GM12878 (cell line): ENCODE data around the gene SMTNL1. TPM values are rescaled to one million over a fixed set of nuclear protein-coding genes. Genes with fewer than 3 reads are reported as not detected.

ENCODE experiments used
- ATAC-seq: fragments of 200-7000 bp; cut with Tn5 transposase; 3 replicates; pipeline ENCODE4 v1.9.1; 2020; ENCODE audit warnings: mild to moderate bottlenecking, moderate library complexity
- BruUV-seq: library from RNA; stranded (reverse); fragments of 400-500 nt; replicated peaks from 2 replicates; lab custom pipeline; 2021; lab: Mats Ljungman, UMichigan
- CTCF ChIA-PET: fragments of 300-600 bp; sonication (Branson Sonifier 250); formaldehyde crosslinking; extraction: SDS; loops from one replicate; lab custom pipeline; 2021; ENCODE audit warnings: inconsistent platforms; lab: Yijun Ruan, JAX
- POLR2A ChIA-PET: fragments of 350-600 bp; formaldehyde crosslinking; extraction: SDS; loops from one replicate; lab custom pipeline; 2021; ENCODE audit warnings: inconsistent platforms; lab: Charles Lee
- RAD21 ChIA-PET: fragments of 300-600 bp; sonication (Branson Sonifier 250); formaldehyde crosslinking; loops from one replicate; lab custom pipeline; 2023; ENCODE audit warnings: antibody characterized with exemption; ENCODE audit not compliant: unreplicated experiment; lab: Charles Lee
- SMC1A ChIA-PET: fragments of 300-600 bp; sonication (Branson Sonifier 250); formaldehyde crosslinking; loops from one replicate; lab custom pipeline; 2023; ENCODE audit not compliant: unreplicated experiment, uncharacterized antibody; lab: Charles Lee
- DNase-seq: peaks from one replicate; pipeline ENCODE4 v3.0.0-alpha.2; 2011; ENCODE audit warnings: low read depth, low spot score
- FAIRE-seq: peaks from 3 replicates; lab custom pipeline; 2011; peaks lifted over from hg19 to GRCh38; lab: Jason Lieb, UNC
- H2AFZ ChIP-seq: 2 replicates; pipeline ENCODE4 v1.6.0; 2011; ENCODE audit warnings: low read depth, low read length, control low read depth; ENCODE audit not compliant: control insufficient read depth
- H3K27ac ChIP-seq: 2 replicates; pipeline ENCODE4 v1.5.1; 2011; ENCODE audit warnings: control low read depth; ENCODE audit not compliant: control insufficient read depth, insufficient read depth
- H3K27me3 ChIP-seq, 2 experiments: replicated peaks in 1 of 2; 2 replicates each; pipeline versions ENCODE4 v1.6.0 to v1.6.1; 2011; ENCODE audit warnings: low read length in 1 of 2; ENCODE audit not compliant: control insufficient read depth in 2 of 2, insufficient read depth in 2 of 2
- H3K36me3 ChIP-seq, 2 experiments: 2 replicates each; pipeline ENCODE4 v1.5.1; 2011; ENCODE audit warnings: low read length in 1 of 2; ENCODE audit not compliant: control insufficient read depth in 2 of 2, insufficient read depth in 2 of 2
- H3K4me1 ChIP-seq: 2 replicates; pipeline ENCODE4 v1.6.1; 2011; ENCODE audit warnings: mild to moderate bottlenecking, low read length, moderate library complexity, mixed read lengths; ENCODE audit not compliant: control insufficient read depth, insufficient read depth
- H3K4me2 ChIP-seq: 2 replicates; pipeline ENCODE4 v1.6.0; 2011; ENCODE audit warnings: control low read depth; ENCODE audit not compliant: control insufficient read depth, insufficient read depth
- H3K4me3 ChIP-seq: fragments of 200-600 bp; sonication (generic); 2 replicates; pipeline ENCODE4 v1.5.1; 2016
- H3K79me2 ChIP-seq: 2 replicates; pipeline ENCODE4 v1.6.0; 2011; ENCODE audit warnings: low read length; ENCODE audit not compliant: control insufficient read depth, insufficient read depth
- H3K9ac ChIP-seq: 2 replicates; pipeline ENCODE4 v1.8.0; 2011; ENCODE audit warnings: low read length, control low read depth, mixed read lengths; ENCODE audit not compliant: control insufficient read depth, insufficient read depth
- H3K9me3 ChIP-seq: replicated peaks from 3 replicates; pipeline ENCODE4 v1.5.1; 2011; ENCODE audit warnings: mild to moderate bottlenecking, low read length; ENCODE audit not compliant: control insufficient read depth, insufficient read depth
- H4K20me1 ChIP-seq: 2 replicates; pipeline ENCODE4 v1.6.0; 2011; ENCODE audit not compliant: control insufficient read depth, insufficient read depth
- BRCA1 ChIP-seq: IDR thresholded peaks from 2 replicates; pipeline ENCODE4 v1.6.1; 2011; ENCODE audit warnings: low read depth, low read length, improper control_type of control experiment
- FOS ChIP-seq: IDR thresholded peaks from 3 replicates; pipeline ENCODE4 v1.6.1; 2011; ENCODE audit warnings: borderline replicate concordance; ENCODE audit not compliant: insufficient read length; ENCODE audit errors: extremely low read depth
- IRF4 ChIP-seq: IDR thresholded peaks from 2 replicates; pipeline ENCODE4 v1.6.1; 2011; ENCODE audit warnings: low read depth, low read length
- MYB ChIP-seq: fragments of 150-350 bp; IDR thresholded peaks from 2 replicates; pipeline ENCODE4 v1.6.1; 2014; ENCODE audit warnings: mild to moderate bottlenecking, low read depth, low read length, borderline replicate concordance
- RAD21 ChIP-seq: IDR thresholded peaks from 2 replicates; pipeline ENCODE4 v1.6.1; 2011; ENCODE audit warnings: mild to moderate bottlenecking, low read depth, low read length, moderate library complexity; ENCODE audit not compliant: insufficient read depth
- RELA ChIP-seq: fragments of 450-650 bp; IDR thresholded peaks from 2 replicates; pipeline ENCODE4 v1.8.0; 2014; ENCODE audit warnings: borderline replicate concordance; ENCODE audit not compliant: partially characterized antibody
- STAT1 ChIP-seq: fragments of 450-650 bp; conservative IDR thresholded peaks from 2 replicates; pipeline ENCODE4 v1.6.1; 2014; ENCODE audit warnings: antibody characterized with exemption, mild to moderate bottlenecking
- SUPT20H ChIP-seq: IDR thresholded peaks from 2 replicates; pipeline ENCODE4 v1.6.1; 2011; ENCODE audit warnings: low read depth, mild to moderate bottlenecking, low read length, moderate library complexity, borderline replicate concordance; ENCODE audit not compliant: control insufficient read depth
- ZNF207 ChIP-seq: fragments of 450-650 bp; IDR thresholded peaks from 2 replicates; pipeline ENCODE4 v1.6.1; 2014; ENCODE audit warnings: antibody characterized with exemption, mild to moderate bottlenecking, borderline replicate concordance
- ZNF217 ChIP-seq: fragments of 450-650 bp; IDR thresholded peaks from 2 replicates; pipeline ENCODE4 v1.6.1; 2017; ENCODE audit warnings: antibody characterized with exemption, mild to moderate bottlenecking
- WGBS: methylation state at CpG from one replicate; pipeline ENCODE4 v1.1.6; 2016; ENCODE audit warnings: low lambda C conversion rate; ENCODE audit not compliant: insufficient replicate concordance, insufficient coverage; ENCODE audit errors: missing lambda C conversion rate; 5-methylcytosine and 5-hydroxymethylcytosine counted together
- in situ Hi-C: fragments of 300-500 bp; cut with MboI; formaldehyde crosslinking; loops from 9 replicates; pipeline ENCODE4 v1.14.3; 2018; ENCODE audit warnings: mixed read lengths
- intact Hi-C: fragments of 100-400 bp; cut with micrococcal nuclease; formaldehyde crosslinking; loops from one replicate; pipeline ENCODE4 v1.14.2; 2022; ENCODE audit not compliant: unreplicated experiment
- polyA plus RNA-seq, 11 experiments: library from polyadenylated mRNA; depleted of rRNA in 4 of 11; unstranded in 6 of 11; stranded (reverse) in 5 of 11; fragments of >200 nt; fragmentation: Nextera tagmentation in 4 of 11; fragmentation: Illumina TruSeq in 1 of 11; extraction: Ambion mirVana in 4 of 11; extraction: Trizol in 1 of 11; gene quantifications; 1 replicate in 1 of 11; 2 replicates in 10 of 11; pipeline versions ENCODE4 v1.2.1 to v1.2.3, GENCODE V29; 2011 to 2016; ENCODE audit warnings: inconsistent platforms in 2 of 11, missing spikeins in 2 of 11, low read depth in 1 of 11
- total RNA-seq, 4 experiments: library from RNA; depleted of rRNA in 3 of 4; stranded (reverse); fragments of >200 nt in 3 of 4; fragmentation: Illumina TruSeq in 1 of 4; extraction: Trizol in 1 of 4; gene quantifications; 2 replicates each; pipeline versions ENCODE4 v1.2.1 to v1.2.3, GENCODE V29; 2013 to 2021
- TF ChIP-seq, protein P1 (sequence below): IDR thresholded peaks from 2 replicates; pipeline ENCODE4 v1.6.1; 2012; ENCODE audit warnings: improper control_type of control experiment, low read depth, low read length; ENCODE audit not compliant: insufficient replicate concordance
- TF ChIP-seq, protein P2 (sequence below): IDR thresholded peaks from 2 replicates; pipeline ENCODE4 v1.6.1; 2012; ENCODE audit warnings: low read depth, low read length, improper control_type of control experiment

Gene SMTNL1
- total and polyA plus RNA-seq, 10 of the 15 experiments (the other 5 are each of a cell fraction or from before 2014, with no cell fraction given) = 0.06 to 0.17 (median 0.10) TPM; not detected in 7

DNA sequence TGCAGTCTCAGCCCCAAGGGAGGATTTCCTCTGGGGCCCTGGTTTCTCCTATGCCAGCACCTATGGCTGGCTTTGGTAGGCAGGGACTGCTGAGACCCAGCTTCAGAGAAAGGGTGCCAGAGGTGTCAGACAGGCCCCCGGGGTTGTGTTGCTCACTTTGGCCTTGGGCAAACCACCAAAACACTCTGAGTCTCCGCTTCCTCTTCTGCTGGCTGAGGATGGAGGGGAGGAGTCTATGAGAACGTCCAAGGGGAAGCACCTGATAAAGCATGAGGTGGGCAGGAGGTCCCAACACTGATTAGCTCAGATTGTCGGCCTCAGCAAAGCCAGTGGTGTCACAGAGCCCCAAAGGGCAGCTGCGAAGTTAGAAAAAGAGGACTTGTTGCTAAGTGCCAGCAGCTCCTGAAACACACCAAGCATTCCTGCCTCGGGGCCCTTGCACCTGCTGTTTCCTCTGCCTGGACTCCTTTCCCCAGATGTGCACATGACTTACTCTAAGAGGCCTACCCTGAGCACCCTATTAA, 10.5 kb downstream of the SMTNL1 start (continued):
- TF ChIP-seq, protein P1, sequence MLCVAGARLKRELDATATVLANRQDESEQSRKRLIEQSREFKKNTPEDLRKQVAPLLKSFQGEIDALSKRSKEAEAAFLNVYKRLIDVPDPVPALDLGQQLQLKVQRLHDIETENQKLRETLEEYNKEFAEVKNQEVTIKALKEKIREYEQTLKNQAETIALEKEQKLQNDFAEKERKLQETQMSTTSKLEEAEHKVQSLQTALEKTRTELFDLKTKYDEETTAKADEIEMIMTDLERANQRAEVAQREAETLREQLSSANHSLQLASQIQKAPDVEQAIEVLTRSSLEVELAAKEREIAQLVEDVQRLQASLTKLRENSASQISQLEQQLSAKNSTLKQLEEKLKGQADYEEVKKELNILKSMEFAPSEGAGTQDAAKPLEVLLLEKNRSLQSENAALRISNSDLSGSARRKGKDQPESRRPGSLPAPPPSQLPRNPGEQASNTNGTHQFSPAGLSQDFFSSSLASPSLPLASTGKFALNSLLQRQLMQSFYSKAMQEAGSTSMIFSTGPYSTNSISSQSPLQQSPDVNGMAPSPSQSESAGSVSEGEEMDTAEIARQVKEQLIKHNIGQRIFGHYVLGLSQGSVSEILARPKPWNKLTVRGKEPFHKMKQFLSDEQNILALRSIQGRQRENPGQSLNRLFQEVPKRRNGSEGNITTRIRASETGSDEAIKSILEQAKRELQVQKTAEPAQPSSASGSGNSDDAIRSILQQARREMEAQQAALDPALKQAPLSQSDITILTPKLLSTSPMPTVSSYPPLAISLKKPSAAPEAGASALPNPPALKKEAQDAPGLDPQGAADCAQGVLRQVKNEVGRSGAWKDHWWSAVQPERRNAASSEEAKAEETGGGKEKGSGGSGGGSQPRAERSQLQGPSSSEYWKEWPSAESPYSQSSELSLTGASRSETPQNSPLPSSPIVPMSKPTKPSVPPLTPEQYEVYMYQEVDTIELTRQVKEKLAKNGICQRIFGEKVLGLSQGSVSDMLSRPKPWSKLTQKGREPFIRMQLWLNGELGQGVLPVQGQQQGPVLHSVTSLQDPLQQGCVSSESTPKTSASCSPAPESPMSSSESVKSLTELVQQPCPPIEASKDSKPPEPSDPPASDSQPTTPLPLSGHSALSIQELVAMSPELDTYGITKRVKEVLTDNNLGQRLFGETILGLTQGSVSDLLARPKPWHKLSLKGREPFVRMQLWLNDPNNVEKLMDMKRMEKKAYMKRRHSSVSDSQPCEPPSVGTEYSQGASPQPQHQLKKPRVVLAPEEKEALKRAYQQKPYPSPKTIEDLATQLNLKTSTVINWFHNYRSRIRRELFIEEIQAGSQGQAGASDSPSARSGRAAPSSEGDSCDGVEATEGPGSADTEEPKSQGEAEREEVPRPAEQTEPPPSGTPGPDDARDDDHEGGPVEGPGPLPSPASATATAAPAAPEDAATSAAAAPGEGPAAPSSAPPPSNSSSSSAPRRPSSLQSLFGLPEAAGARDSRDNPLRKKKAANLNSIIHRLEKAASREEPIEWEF = no peak

DNA sequence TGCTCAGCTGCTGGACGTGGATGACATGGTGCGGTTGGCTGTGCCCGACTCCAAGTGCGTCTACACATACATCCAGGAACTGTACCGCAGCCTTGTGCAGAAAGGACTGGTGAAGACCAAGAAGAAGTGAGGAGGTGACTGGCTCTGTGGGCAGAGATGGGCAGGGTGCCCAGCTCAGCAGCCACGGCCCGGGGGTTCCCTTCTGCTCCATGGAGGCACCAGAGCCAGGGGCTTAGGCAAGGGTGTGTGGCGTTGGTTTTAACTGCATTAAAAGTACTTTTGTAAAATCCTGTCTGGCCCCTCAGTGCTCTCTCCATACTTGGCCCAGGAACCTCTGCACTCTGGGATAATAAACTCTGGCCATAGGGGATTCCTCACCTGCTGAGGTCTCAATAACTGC, 12.6 kb downstream of the SMTNL1 start:
- no peak for DNase-seq
- in situ Hi-C loops = no loop called here
- TF ChIP-seq BRCA1 (no peak), SUPT20H (no peak), ZNF207 (no peak), ZNF217 (no peak), RAD21 (no peak), RELA (no peak), STAT1 (no peak), IRF4 (no peak), MYB (no peak), FOS (no peak)
- TF ChIP-seq, protein P2, sequence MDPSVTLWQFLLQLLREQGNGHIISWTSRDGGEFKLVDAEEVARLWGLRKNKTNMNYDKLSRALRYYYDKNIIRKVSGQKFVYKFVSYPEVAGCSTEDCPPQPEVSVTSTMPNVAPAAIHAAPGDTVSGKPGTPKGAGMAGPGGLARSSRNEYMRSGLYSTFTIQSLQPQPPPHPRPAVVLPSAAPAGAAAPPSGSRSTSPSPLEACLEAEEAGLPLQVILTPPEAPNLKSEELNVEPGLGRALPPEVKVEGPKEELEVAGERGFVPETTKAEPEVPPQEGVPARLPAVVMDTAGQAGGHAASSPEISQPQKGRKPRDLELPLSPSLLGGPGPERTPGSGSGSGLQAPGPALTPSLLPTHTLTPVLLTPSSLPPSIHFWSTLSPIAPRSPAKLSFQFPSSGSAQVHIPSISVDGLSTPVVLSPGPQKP = no peak
- TF ChIP-seq, all 136 proteins: peak for 0
- no peak for FAIRE-seq
- no TSS peak for BruUV-seq
- Histone ChIP-seq H3K9me3 (no peaks in the 10 kb centered on the region), H3K9ac (no peak overlapping the region), H3K4me2 (no peak overlapping the region), H3K27me3 (no peaks in the 10 kb centered on the region), H3K36me3 (peaks cover 28 to 32% of the 10 kb centered on the region in 2 experiments), H3K4me1 (peaks cover 15% of the 10 kb centered on the region), H2AFZ (no peak overlapping the region), H3K27ac (no peak overlapping the region), H3K4me3 (no peak overlapping the region), H4K20me1 (no peaks in the 10 kb centered on the region), H3K79me2 (no peaks in the 10 kb centered on the region)
- intact Hi-C loops = no loop called here
- SMC1A ChIA-PET = interaction anchor here (1.0 to 1.2 kb wide), 2 partner anchors 9 to 56 kb away, joined by 3 to 4 read pairs; no protein-coding TSS in a partner anchor
- WGBS = 90% methylated on average over 8 of the region's 8 CpGs
- POLR2A ChIA-PET = interaction anchor here (0.8 kb wide), 1 partner anchor 18 kb away, joined by 3 read pairs; the partner anchor contains the start of gene UBE2L6
- ATAC-seq = no peak
- RAD21 ChIA-PET = interaction anchor here (1.1 kb wide), 1 partner anchor 13 kb away, joined by 3 read pairs; no protein-coding TSS in a partner anchor
- CTCF ChIA-PET = interaction anchor here (0.9 to 3.1 kb wide), 4 partner anchors 9 to 95 kb away, joined by 3 to 19 read pairs (median 4); no protein-coding TSS in a partner anchor
